Measurements from ENCODE around the gene CES4A. TPM values are rescaled to one million over a fixed set of nuclear protein-coding genes. Genes with fewer than 3 reads are reported as not detected.

Gene CES4A
- total RNA-seq, 1 donor from 2014 or later: 0.22 TPM

DNA sequence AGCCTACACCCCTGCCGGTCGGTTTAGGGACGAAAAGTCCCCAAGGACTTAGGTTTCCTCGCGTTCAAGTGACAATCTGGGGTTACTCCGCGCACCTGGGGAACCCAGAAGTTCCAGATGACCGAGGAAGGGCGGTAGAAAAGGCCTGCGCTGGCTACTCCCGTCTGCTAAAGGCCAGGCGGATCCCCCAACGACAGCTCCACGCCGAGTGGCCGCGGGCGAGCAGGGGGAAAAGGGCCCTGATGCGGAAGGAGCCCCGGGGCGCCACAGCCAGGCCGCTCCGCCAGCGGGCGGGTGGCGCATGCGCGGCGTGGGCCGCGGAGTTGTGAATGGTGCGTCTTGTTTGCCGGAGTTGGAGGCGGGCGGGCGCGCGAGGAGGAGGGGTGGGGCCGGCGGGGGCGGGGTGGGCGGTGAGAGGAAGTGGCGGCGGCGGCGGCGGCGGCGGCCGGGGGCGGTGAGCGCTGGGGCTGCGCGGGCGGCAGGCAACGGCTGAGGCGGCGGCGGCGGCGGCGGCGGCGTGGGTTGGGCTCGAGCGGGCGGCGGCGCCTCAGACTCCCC is 40.4 kb downstream of the CES4A start, which contains the start of gene CBFB:
TSS of gene CBFB (plus strand) at position 454 of the 558 bp plus-strand sequence. CDS start 259 bp downstream, outside the sequence.
- Histone ChIP-seq H3K79me2 (ENCODE audit: low read depth) (peaks cover 46% of the 10 kb centered on the region), H3K9me3 (ENCODE audit: low read depth) (no peaks in the 10 kb centered on the region), H3K9ac (peak within 1 kb of the TSS; percentile 75), H3K36me3 (no peaks in the 10 kb centered on the region), H3K4me2 (peak within 1 kb of the TSS; percentile 85), H3K27ac (no peak within 1 kb of the TSS), H3K4me3 (peak within 1 kb of the TSS; percentile 90), H3F3A (ENCODE audit: low read depth) (peaks cover 11% of the 10 kb centered on the region), H2AFZ (replicated peaks) (peak within 1 kb of the TSS; percentile 99), H3K27me3 (peaks cover 7% of the 10 kb centered on the region), H3K4me1 (peaks cover 9% of the 10 kb centered on the region), H4K20me1 (ENCODE audit: low read depth) (peaks cover 26% of the 10 kb centered on the region)
- peak; percentile 14 for TF ChIP-seq EZH2 (IDR thresholded peaks at IDR 0.05)
- TF ChIP-seq, protein P1, sequence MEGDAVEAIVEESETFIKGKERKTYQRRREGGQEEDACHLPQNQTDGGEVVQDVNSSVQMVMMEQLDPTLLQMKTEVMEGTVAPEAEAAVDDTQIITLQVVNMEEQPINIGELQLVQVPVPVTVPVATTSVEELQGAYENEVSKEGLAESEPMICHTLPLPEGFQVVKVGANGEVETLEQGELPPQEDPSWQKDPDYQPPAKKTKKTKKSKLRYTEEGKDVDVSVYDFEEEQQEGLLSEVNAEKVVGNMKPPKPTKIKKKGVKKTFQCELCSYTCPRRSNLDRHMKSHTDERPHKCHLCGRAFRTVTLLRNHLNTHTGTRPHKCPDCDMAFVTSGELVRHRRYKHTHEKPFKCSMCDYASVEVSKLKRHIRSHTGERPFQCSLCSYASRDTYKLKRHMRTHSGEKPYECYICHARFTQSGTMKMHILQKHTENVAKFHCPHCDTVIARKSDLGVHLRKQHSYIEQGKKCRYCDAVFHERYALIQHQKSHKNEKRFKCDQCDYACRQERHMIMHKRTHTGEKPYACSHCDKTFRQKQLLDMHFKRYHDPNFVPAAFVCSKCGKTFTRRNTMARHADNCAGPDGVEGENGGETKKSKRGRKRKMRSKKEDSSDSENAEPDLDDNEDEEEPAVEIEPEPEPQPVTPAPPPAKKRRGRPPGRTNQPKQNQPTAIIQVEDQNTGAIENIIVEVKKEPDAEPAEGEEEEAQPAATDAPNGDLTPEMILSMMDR (IDR thresholded peaks at IDR 0.05): peak; percentile 25
- no peak for TF ChIP-seq EZH2phosphoT487 (IDR thresholded peaks at IDR 0.05)
- peaks cover 7% of the 10 kb centered on the region for H3K27me3 Mint-ChIP-seq (ENCODE audit: insufficient read depth, low read depth)
- H3K27ac Mint-ChIP-seq: peak within 1 kb of the TSS; percentile 83
- peaks cover 14% of the 10 kb centered on the region for H3K36me3 Mint-ChIP-seq
- peak within 1 kb of the TSS; percentile 94 for H3K4me3 Mint-ChIP-seq
- peaks cover 21% of the 10 kb centered on the region for H3K4me1 Mint-ChIP-seq
- H3K9me3 Mint-ChIP-seq: no peaks in the 10 kb centered on the region
- peak; percentile 93 for DNase-seq (ENCODE audit: low spot score)

DNA sequence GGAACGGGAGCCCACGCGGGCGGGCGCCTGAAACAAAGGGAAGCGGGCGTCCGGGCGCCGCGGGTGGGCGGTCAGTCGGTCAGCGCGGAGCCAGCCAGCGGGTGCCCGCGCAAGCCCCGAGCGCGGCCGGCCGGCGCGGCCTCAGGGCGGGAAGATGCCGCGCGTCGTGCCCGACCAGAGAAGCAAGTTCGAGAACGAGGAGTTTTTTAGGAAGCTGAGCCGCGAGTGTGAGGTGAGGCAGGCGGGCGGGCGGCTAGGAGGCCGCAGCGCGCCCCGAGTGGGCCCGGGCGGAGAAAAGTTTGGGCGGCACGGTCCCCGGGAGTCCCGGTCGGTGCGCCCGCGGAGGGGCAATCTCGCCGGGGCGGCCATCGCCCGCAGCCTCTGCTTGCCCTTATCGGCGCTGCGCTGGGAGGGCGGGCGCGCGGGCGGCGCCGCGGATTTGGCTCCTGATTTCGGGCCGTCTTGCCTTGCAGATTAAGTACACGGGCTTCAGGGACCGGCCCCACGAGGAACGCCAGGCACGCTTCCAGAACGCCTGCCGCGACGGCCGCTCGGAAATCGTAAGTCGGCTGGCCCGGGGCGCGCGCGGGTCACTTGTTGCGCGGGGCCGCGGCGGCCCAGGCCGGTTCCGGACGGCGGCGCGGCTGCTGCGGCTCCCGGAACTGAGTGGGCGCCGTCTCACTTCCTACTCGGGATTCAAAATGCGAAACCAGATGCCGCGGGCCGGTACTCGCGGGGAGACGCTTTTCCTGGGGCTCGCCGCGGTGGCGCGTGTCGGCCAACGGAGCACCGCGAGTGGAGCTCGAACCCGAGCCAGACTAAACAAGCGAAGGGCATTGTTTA is 41.1 kb downstream of the CES4A start:
- H3K4me1 Mint-ChIP-seq: peaks cover 21% of the 10 kb centered on the region
- peak; percentile 68 for DNase-seq (ENCODE audit: low spot score)
- H3K27ac ChIP-seq: no peak overlapping the region

DNA sequence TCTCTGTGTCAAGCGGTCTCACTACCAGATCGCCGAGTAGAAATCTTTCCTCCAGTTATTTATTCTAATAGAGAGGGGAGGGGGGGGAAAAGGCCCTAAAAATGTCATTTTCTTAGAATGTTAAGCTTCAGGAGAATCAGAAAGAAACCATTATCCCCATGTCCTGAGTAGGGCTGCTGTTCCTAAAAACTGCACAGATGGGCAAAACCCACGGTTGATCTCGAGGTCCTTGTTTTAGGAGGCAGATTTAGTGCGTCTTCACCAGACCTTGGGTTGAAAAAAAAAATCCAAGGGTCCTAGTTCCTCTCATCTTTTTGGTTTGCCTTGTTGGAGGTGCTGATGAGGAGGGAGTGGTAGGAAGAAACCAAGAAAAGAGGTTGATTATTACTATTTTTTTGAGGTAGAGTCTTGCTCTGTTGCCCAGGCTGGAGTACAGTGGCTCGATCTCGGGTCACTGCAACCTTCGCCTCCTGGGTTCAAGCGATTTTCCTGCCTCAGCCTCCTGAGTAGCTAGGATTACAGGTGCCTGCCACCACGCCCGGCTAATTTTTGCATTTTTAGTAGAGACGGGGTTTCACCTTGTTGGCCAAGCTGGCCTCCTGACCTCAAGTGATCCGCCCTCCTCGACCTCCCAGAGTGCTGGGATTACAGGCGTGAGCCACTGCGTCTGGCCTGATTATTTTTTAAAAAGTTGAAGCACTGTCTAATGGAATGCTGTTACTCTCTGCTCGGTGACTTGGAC is 42.0 kb downstream of the CES4A start:
- Histone ChIP-seq H3K4me2 (peak overlapping the region; percentile 81), H3K79me2 (ENCODE audit: low read depth) (peaks cover 62% of the 10 kb centered on the region), H4K20me1 (ENCODE audit: low read depth) (peaks cover 41% of the 10 kb centered on the region), H3F3A (ENCODE audit: low read depth) (peaks cover 11% of the 10 kb centered on the region), H2AFZ (replicated peaks) (no peak overlapping the region), H3K9me3 (ENCODE audit: low read depth) (no peaks in the 10 kb centered on the region), H3K27me3 (peaks cover 7% of the 10 kb centered on the region), H3K27ac (no peak overlapping the region), H3K9ac (peak overlapping the region; percentile 75), H3K36me3 (no peaks in the 10 kb centered on the region), H3K4me1 (peaks cover 9% of the 10 kb centered on the region), H3K4me3 (peak overlapping the region; percentile 90)
- H3K27me3 Mint-ChIP-seq (ENCODE audit: insufficient read depth, low read depth): no peaks in the 10 kb centered on the region
- H3K9me3 Mint-ChIP-seq: no peaks in the 10 kb centered on the region
- TF ChIP-seq, protein P1 (IDR thresholded peaks at IDR 0.05): no peak
- TF ChIP-seq EZH2phosphoT487 (IDR thresholded peaks at IDR 0.05) (no peak), EZH2 (IDR thresholded peaks at IDR 0.05) (no peak)
- peak overlapping the region; percentile 94 for H3K4me3 Mint-ChIP-seq
- no peak for DNase-seq (ENCODE audit: low spot score)
- peaks cover 23% of the 10 kb centered on the region for H3K4me1 Mint-ChIP-seq
- peaks cover 22% of the 10 kb centered on the region for H3K36me3 Mint-ChIP-seq
- peak overlapping the region; percentile 83 for H3K27ac Mint-ChIP-seq

More for the DNA sequence above, 41.1 kb downstream of the CES4A start:
- Mint-ChIP-seq H3K27me3 (ENCODE audit: insufficient read depth, low read depth) (peaks cover 2% of the 10 kb centered on the region), H3K4me3 (peak overlapping the region; percentile 94), H3K9me3 (no peaks in the 10 kb centered on the region), H3K27ac (peak overlapping the region; percentile 83), H3K36me3 (peaks cover 15% of the 10 kb centered on the region)
- peak overlapping the region; percentile 81 for H3K4me2 ChIP-seq
- peaks cover 53% of the 10 kb centered on the region for H3K79me2 ChIP-seq (ENCODE audit: low read depth)
- peaks cover 7% of the 10 kb centered on the region for H3K27me3 ChIP-seq
- H2AFZ ChIP-seq (replicated peaks): peak overlapping the region; percentile 86
- peaks cover 11% of the 10 kb centered on the region for H3F3A ChIP-seq (ENCODE audit: low read depth)
- TF ChIP-seq EZH2 (IDR thresholded peaks at IDR 0.05): peak; percentile 52
- TF ChIP-seq, protein P1 (IDR thresholded peaks at IDR 0.05): no peak
- TF ChIP-seq EZH2phosphoT487 (IDR thresholded peaks at IDR 0.05): peak; percentile 42
- peaks cover 31% of the 10 kb centered on the region for H4K20me1 ChIP-seq (ENCODE audit: low read depth)
- no peaks in the 10 kb centered on the region for H3K9me3 ChIP-seq (ENCODE audit: low read depth)
- H3K36me3 ChIP-seq: no peaks in the 10 kb centered on the region
- peak overlapping the region; percentile 75 for H3K9ac ChIP-seq
- H3K4me3 ChIP-seq: peak overlapping the region; percentile 90
- peaks cover 9% of the 10 kb centered on the region for H3K4me1 ChIP-seq
